Tibial nerve (tissue), 4 donors: ENCODE measurements around the gene TBC1D16. TPM values are rescaled to one million over a fixed set of nuclear protein-coding genes. Genes with fewer than 3 reads are reported as not detected.

Source experiments
- DNase-seq, 2 donors: peaks; one replicate each; pipeline ENCODE4 v3.0.0-alpha.2; 2019; ENCODE audit warnings: low spot score in 2 of 2
- H3K27ac ChIP-seq, 4 donors: fragments of 200-600 bp; sonication (generic) in 3 of 4; one replicate each; pipeline ENCODE4 v1.5.1; 2017 to 2019; ENCODE audit warnings: mild to moderate bottlenecking in 1 of 4
- H3K27me3 ChIP-seq, 2 donors: fragments of 200-600 bp; sonication (generic) in 1 of 2; one replicate each; pipeline versions ENCODE4 v1.5.1 to v1.6.0; 2017 to 2019
- H3K36me3 ChIP-seq, 3 donors: fragments of 200-600 bp; sonication (generic); one replicate each; pipeline ENCODE4 v1.5.1; 2018 to 2019
- H3K4me1 ChIP-seq, 4 donors: fragments of 200-600 bp; sonication (generic) in 3 of 4; one replicate each; pipeline ENCODE4 v1.5.1; 2017 to 2019
- H3K4me3 ChIP-seq, 4 donors: fragments of 200-600 bp; sonication (generic) in 3 of 4; one replicate each; pipeline ENCODE4 v1.5.1; 2017 to 2019; ENCODE audit warnings: mild to moderate bottlenecking in 1 of 4, moderate library complexity in 1 of 4
- H3K9me3 ChIP-seq, 4 donors: fragments of 200-600 bp; sonication (generic) in 3 of 4; one replicate each; pipeline ENCODE4 v1.5.1; 2017 to 2019
- CTCF ChIP-seq, 5 experiments: fragments of 200-600 bp in 3 of 5; fragments of 450-650 bp in 2 of 5; sonication (generic) in 3 of 5; IDR thresholded peaks; one replicate each; pipeline ENCODE4 v1.5.1; 2016 to 2019; ENCODE audit warnings: antibody characterized with exemption in 5 of 5, mild to moderate bottlenecking in 3 of 5, moderate library complexity in 2 of 5
- EP300 ChIP-seq, 2 donors: sonication (generic); formaldehyde crosslinking; IDR thresholded peaks; one replicate each; pipeline ENCODE4 v1.6.1; 2017; ENCODE audit warnings: antibody characterized with exemption in 2 of 2, mild to moderate bottlenecking in 1 of 2
- POLR2A ChIP-seq, 2 donors: fragments of 450-650 bp; IDR thresholded peaks; one replicate each; pipeline ENCODE4 v1.6.1; 2017; ENCODE audit warnings: antibody characterized with exemption in 2 of 2, mild to moderate bottlenecking in 2 of 2, moderate library complexity in 2 of 2
- WGBS, 2 donors: methylation state at CpG; one replicate each; pipeline ENCODE4 v1.1.5; 2018; 5-methylcytosine and 5-hydroxymethylcytosine counted together
- total RNA-seq, 4 donors: library from RNA; depleted of rRNA; stranded (reverse); fragments of >200 nt; gene quantifications; one replicate each; pipeline ENCODE4 v1.1.0, GENCODE V29; 2016

The TBC1D16 gene
- total RNA-seq, 4 donors from 2014 or later = 48.3 to 68.4 (median 58.1) TPM

DNA sequence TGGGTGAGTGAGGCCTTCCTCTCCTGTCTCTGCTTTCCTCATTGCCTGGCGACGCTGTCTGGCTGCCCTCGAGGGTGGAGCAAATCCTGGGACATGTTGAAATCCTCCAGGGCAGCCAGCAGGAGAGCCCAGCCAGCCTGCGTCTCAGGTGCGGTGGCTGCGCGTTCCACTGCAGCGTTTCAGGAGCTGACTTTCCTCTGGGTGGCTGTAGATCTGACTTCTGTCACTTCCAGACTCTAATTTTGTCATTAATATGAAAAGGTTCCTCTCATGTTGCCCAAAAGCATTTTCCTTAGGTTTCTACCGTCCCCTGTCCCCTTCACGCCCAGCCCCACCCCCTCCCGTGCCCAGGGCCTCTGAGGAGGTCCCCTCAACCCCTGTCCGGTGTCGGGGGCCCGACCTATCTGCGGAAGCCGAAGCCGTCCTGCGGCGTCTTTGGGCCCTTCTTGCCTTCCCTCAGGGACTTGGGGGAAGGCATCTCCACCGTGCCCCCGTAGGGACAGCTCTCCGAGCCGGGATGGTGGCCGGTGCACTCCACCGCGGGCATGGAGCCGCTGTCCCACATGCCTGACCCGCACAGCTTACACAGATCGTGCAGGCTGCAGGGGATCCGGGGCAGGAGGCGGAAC is 95.1 kb downstream of the TBC1D16 start:
- DNase-seq = no peak
- no peaks in the 10 kb centered on the region for H3K27me3 ChIP-seq
- H3K9me3 ChIP-seq = no peaks in the 10 kb centered on the region
- H3K36me3 ChIP-seq = peaks cover 0 to 76% (median 8%) of the 10 kb centered on the region in 3 donors
- TF ChIP-seq EP300 (IDR thresholded peaks at IDR 0.05) (no peak), CTCF (IDR thresholded peaks at IDR 0.05) (no peak), POLR2A (IDR thresholded peaks at IDR 0.05) (no peak)
- WGBS, 2 donors = 90 to 92% methylated on average over 27 to 28 of the region's 31 CpGs
- H3K4me1 ChIP-seq = peaks cover 0 to 48% (median 9%) of the 10 kb centered on the region in 4 donors
- no peak overlapping the region for H3K4me3 ChIP-seq
- H3K27ac ChIP-seq = no peak overlapping the region

DNA sequence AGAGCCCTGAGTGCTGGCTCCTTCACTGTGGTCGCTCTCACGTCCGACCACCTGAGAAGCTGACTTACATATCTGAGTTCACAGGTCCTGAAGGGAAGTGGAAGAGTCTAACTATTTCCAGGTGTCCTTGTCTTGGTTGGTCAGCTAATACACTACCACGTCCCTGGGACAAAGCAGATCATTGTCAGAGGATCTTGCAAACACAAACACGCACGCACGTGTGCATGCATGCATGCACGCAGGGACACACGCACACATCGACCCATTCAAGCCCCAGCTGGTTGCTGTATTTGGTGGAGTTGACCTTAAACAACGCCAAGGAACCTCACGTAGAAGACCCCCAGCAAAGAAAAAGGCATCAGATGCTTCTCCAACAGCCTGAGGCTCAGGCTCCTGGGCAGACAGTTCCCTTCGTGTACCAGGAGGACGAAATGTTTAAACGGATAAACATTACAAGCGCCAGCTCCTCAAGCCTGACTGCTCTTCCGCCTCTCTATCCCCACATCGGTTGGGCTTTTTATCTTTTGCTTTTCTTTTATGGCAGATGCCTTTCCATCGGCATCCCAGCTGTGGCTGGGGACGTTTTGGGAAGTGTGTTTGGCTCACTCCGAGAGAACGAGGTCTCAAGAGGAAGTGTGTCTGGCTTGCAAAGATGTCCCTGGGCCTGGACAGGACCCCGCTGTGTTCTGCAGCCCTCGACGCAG is 95.8 kb downstream of the TBC1D16 start:
- 80 to 81% methylated on average over 25 of the region's 25 CpGs for WGBS, 2 donors
- Histone ChIP-seq H3K4me1 (peaks cover 0 to 48% (median 9%) of the 10 kb centered on the region in 4 donors), H3K27ac (no peak overlapping the region), H3K9me3 (no peaks in the 10 kb centered on the region), H3K27me3 (no peaks in the 10 kb centered on the region), H3K36me3 (peaks cover 0 to 69% (median 8%) of the 10 kb centered on the region in 3 donors), H3K4me3 (no peak overlapping the region)
- TF ChIP-seq CTCF (IDR thresholded peaks at IDR 0.05) = no peak
- no peak for TF ChIP-seq POLR2A (IDR thresholded peaks at IDR 0.05)
- TF ChIP-seq EP300 (IDR thresholded peaks at IDR 0.05) = no peak
- DNase-seq = peak in 1 of 2 donors; percentile 10

DNA sequence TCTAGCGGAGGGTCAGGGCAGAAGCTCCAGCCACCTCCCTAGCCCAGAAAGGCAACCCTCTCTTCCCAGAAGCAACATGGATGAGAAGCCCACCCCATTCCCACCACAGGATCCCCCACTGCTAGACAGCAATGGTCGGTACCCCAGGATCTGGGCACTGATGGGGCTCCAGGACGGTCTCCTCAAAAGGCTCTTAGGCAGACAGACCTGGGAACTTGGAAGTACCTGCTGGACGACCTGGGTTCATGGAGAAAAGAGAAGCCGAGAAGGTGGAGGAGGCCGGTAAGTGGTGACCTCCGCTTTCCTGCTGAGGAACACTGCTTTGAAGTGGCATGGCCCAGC is 96.6 kb downstream of the TBC1D16 start:
- no peak for DNase-seq
- H3K4me3 ChIP-seq = no peak overlapping the region
- no peaks in the 10 kb centered on the region for H3K9me3 ChIP-seq
- 94 to 97% methylated on average over 7 of the region's 7 CpGs for WGBS, 2 donors
- no peak overlapping the region for H3K27ac ChIP-seq
- no peak for TF ChIP-seq CTCF (IDR thresholded peaks at IDR 0.05)
- TF ChIP-seq EP300 (IDR thresholded peaks at IDR 0.05) = no peak
- TF ChIP-seq POLR2A (IDR thresholded peaks at IDR 0.05) = no peak
- H3K36me3 ChIP-seq = peaks cover 0 to 61% (median 4%) of the 10 kb centered on the region in 3 donors
- H3K27me3 ChIP-seq = no peaks in the 10 kb centered on the region
- peaks cover 0 to 55% (median 11%) of the 10 kb centered on the region in 4 donors for H3K4me1 ChIP-seq

DNA sequence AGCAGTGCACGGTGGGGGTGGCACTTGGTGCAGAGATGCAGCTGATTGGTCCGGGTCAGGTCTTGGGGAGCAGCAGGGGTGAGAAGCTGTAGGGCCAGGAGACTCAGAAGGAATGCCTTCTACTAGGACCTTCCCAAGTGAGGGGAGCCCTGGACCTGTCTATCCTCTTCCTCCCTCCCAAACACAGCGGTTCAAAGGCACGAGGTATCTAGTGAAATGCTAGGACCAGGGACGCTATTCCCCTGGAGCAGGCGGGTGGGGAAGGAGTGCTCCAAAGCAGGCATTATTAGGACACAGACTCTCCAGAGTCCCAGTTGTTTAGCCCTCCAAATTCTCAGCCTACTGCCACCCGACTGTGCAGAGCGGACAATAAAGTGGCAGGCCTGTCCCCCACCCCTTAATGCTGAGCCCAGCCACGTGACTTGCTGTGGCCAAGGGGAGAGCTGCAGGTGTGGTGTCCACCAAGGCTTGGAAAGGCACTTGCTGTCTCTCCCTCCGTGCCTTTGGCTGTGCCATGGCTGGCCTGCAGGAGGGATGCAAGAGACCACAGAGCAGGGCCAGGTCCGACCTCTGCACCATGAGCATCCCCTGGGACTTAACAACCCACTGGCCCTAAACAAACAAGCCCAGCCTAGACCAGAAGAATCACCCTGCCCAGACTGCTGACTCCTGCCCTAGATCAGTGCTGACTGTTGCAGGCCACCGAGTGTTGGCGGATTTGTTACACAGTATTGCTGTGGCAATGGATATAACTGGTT is 97.2 kb downstream of the TBC1D16 start:
- H3K36me3 ChIP-seq = peaks cover 0 to 55% (median 0%) of the 10 kb centered on the region in 3 donors
- no peaks in the 10 kb centered on the region for H3K9me3 ChIP-seq
- no peaks in the 10 kb centered on the region for H3K27me3 ChIP-seq
- H3K4me1 ChIP-seq = peaks cover 0 to 60% (median 15%) of the 10 kb centered on the region in 4 donors
- 75 to 81% methylated on average over 13 of the region's 13 CpGs for WGBS, 2 donors
- DNase-seq = no peak
- H3K27ac ChIP-seq = no peak overlapping the region
- no peak overlapping the region for H3K4me3 ChIP-seq
- no peak for TF ChIP-seq CTCF (IDR thresholded peaks at IDR 0.05)
- TF ChIP-seq POLR2A (IDR thresholded peaks at IDR 0.05) = no peak
- TF ChIP-seq EP300 (IDR thresholded peaks at IDR 0.05) = no peak
